ENCODE measurements around the gene CSAG1.
"Not testable (repeated sequence)": the region's sequence is repeated elsewhere in the genome, so short reads cannot be mapped to it uniquely, and the experiment has no call there.

Gene CSAG1

GRCh38 chrX:152697952-152698931 is 35.3 kb downstream of the CSAG1 start, which contains the start of gene MAGEA3:
Gene MAGEA3, plus strand, starts transcription at chrX:152698794. Its CDS starts 2,039 bp downstream, at chrX:152700833.
- not testable (repeated sequence) for DNase-seq

- not testable (repeated sequence) for DNase-seq
Measured at GRCh38 chrX:152681012-152681411, 52.5 kb downstream of the CSAG1 start.
